ENCODE measurements around the gene ADAMTS19. TPM values are rescaled to one million over a fixed set of nuclear protein-coding genes. Genes with fewer than 3 reads are reported as not detected.

ADAMTS19 gene
- total RNA-seq, 4 donors from 2014 or later, result 0.42 to 12.0 (median 2.7) TPM; not detected in 1

DNA sequence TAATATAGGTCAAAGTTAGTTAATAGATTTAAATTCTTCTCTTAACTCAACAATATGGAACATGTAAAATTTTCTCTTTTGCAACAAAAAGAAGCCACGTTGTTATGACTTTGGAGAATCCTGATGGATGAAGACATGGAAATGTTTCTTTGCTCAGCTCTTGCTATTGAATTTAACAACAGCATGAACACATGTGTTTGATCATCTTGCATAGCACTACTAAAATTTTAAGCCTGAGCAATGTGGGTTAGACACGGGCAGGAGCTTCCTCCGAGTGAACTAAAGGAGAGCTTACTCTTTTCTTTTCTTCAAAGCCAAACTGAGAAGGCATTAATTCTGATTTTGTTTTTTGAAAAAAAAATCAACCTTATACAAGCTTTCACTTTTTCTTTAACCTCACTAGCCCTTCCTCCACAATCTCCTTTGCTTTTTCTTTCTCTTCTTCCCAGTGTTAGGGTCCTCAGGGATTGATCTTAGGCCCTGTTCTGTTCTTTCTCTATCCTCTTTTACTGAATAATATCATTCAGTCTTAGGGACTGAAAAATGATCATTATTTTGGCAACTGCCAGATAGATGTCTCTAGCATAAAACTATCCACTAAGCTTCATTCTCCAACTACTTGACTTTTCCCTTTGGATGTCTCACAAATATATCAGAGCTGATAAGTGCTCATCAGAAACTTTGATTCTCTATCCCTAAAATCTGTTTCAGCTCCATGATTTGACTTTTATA, 36.9 kb downstream of the ADAMTS19 start:
- H3K4me3 ChIP-seq, result no peak overlapping the region
- H3K4me1 ChIP-seq, result no peaks in the 10 kb centered on the region
- H3K27ac ChIP-seq, result no peak overlapping the region
- H3K27me3 ChIP-seq, result no peaks in the 10 kb centered on the region
- H3K36me3 ChIP-seq, result no peaks in the 10 kb centered on the region
- TF ChIP-seq EP300 (IDR thresholded peaks at IDR 0.05), result no peak
- TF ChIP-seq, protein P1, sequence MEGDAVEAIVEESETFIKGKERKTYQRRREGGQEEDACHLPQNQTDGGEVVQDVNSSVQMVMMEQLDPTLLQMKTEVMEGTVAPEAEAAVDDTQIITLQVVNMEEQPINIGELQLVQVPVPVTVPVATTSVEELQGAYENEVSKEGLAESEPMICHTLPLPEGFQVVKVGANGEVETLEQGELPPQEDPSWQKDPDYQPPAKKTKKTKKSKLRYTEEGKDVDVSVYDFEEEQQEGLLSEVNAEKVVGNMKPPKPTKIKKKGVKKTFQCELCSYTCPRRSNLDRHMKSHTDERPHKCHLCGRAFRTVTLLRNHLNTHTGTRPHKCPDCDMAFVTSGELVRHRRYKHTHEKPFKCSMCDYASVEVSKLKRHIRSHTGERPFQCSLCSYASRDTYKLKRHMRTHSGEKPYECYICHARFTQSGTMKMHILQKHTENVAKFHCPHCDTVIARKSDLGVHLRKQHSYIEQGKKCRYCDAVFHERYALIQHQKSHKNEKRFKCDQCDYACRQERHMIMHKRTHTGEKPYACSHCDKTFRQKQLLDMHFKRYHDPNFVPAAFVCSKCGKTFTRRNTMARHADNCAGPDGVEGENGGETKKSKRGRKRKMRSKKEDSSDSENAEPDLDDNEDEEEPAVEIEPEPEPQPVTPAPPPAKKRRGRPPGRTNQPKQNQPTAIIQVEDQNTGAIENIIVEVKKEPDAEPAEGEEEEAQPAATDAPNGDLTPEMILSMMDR (IDR thresholded peaks at IDR 0.05), result no peak
- TF ChIP-seq POLR2A (IDR thresholded peaks at IDR 0.05), result no peak
- WGBS, 2 donors, result 63 to 77% methylated on average over 3 of the region's 3 CpGs
- no peak for DNase-seq (ENCODE audit: low spot score in 2 of 2)
- H3K9me3 ChIP-seq, result no peaks in the 10 kb centered on the region

DNA sequence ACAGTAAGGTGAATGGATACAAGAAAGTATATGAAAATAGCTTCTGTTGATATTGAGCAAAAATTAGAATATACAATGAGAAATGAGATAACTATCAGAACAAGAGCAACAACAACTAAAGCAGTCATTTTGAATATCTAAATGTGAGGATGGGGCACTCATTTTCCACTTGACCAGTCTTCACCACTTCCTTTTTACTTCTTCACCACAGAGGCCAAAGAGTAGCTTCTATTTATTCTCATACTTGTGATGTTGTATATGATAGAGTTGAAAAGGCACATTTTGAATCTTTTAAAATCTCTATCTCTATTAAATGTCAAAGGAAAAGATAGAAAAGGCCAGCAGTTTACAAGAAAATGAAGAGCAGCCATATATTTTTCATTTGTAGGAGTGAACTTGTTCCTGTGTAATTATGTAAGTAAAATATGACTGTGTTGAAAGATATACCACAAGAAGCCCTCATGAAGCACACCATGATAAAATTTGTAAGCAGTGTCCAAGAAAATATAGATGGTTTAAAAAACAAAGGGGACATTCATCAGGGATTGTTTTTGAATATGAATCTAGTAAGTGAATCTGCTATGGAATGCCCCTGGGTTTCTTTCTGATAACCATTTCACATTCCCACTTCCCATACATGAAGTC, 39.2 kb downstream of the ADAMTS19 start:
- H3K9me3 ChIP-seq, result no peaks in the 10 kb centered on the region
- H3K27me3 ChIP-seq, result no peaks in the 10 kb centered on the region
- no peak for TF ChIP-seq POLR2A (IDR thresholded peaks at IDR 0.05)
- TF ChIP-seq, protein P1 (IDR thresholded peaks at IDR 0.05), result no peak
- no peak for TF ChIP-seq EP300 (IDR thresholded peaks at IDR 0.05)
- H3K4me1 ChIP-seq, result no peaks in the 10 kb centered on the region
- H3K4me3 ChIP-seq, result no peak overlapping the region
- no peak overlapping the region for H3K27ac ChIP-seq
- DNase-seq (ENCODE audit: low spot score in 2 of 2), result no peak
- H3K36me3 ChIP-seq, result no peaks in the 10 kb centered on the region

DNA sequence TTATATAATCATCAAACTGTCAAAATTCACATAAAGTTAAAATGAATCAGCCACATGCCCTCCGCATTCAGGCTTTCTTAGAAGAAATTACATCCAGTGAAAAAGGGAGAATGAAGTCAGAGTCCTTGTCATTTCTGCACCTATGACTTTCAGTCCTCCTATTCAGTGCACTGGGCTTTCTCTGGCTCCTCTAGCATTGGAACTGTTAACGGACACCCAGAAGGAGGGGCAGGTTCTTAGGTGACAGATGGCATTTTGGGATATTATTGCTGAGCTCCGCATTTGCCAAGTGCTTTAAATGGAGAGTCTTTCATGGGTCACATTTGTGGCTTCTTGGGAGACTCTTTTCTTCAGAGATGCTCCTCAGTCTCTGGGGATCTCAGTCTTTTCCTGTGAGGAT, 40.0 kb downstream of the ADAMTS19 start:
- H3K27me3 ChIP-seq, result no peaks in the 10 kb centered on the region
- no peaks in the 10 kb centered on the region for H3K4me1 ChIP-seq
- H3K27ac ChIP-seq, result no peak overlapping the region
- no peak for DNase-seq (ENCODE audit: low spot score in 2 of 2)
- H3K4me3 ChIP-seq, result no peak overlapping the region
- 87 to 91% methylated on average over 3 of the region's 3 CpGs for WGBS, 2 donors
- TF ChIP-seq, protein P1 (IDR thresholded peaks at IDR 0.05), result no peak
- TF ChIP-seq EP300 (IDR thresholded peaks at IDR 0.05) (no peak), POLR2A (IDR thresholded peaks at IDR 0.05) (no peak)
- H3K9me3 ChIP-seq, result no peaks in the 10 kb centered on the region
- H3K36me3 ChIP-seq, result no peaks in the 10 kb centered on the region

DNA sequence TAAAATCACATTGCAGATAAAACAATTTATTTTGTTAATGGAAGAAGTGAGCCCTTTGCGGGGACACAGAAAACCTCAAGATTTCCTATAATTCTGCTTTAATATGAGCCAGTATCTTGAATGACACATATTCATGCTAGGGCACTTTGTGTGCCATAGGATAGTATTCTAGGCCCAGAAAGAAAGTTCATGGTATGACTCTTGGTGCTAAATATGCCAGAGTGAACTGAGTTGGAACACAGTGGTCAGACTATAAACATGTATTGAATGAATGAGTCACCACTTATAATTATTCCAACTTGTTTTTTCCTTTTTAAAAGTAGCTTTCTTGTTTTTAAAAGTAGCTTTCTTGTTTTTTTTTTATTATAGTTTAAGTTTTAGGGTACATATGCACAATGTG, 46.0 kb downstream of the ADAMTS19 start:
- no peaks in the 10 kb centered on the region for H3K9me3 ChIP-seq
- H3K27ac ChIP-seq, result peak overlapping the region in 1 of 4 donors; percentile 2
- no peaks in the 10 kb centered on the region for H3K36me3 ChIP-seq
- no peaks in the 10 kb centered on the region for H3K27me3 ChIP-seq
- no peak overlapping the region for H3K4me3 ChIP-seq
- 54 to 59% methylated on average over 1 of the region's 1 CpG for WGBS, 2 donors
- H3K4me1 ChIP-seq, result no peaks in the 10 kb centered on the region
- TF ChIP-seq POLR2A (IDR thresholded peaks at IDR 0.05) (no peak), EP300 (IDR thresholded peaks at IDR 0.05) (no peak)
- TF ChIP-seq, protein P1 (IDR thresholded peaks at IDR 0.05), result no peak
- DNase-seq (ENCODE audit: low spot score in 2 of 2), result no peak

DNA sequence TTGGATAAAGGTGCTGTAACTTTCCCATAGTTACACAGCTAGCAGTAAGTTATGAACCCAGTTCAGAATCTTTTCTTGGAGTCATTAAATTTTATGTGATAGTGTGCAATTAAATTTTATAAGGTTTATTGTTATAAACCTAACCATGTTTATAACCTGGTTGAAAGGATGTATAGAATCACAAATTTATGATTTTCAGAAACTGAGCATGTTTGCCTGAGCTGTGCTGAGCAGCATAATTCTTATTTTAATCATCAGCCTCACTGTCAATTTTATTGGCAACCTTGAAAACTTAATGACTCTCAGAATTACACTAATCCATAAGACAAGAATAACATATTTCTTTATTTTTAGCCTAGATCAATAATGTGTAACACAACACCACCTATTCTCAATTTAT, 46.9 kb downstream of the ADAMTS19 start:
- Histone ChIP-seq H3K9me3 (no peaks in the 10 kb centered on the region), H3K27me3 (no peaks in the 10 kb centered on the region), H3K4me1 (no peaks in the 10 kb centered on the region), H3K27ac (no peak overlapping the region), H3K4me3 (no peak overlapping the region), H3K36me3 (no peaks in the 10 kb centered on the region)
- DNase-seq (ENCODE audit: low spot score in 2 of 2), result no peak
- TF ChIP-seq POLR2A (IDR thresholded peaks at IDR 0.05) (no peak), EP300 (IDR thresholded peaks at IDR 0.05) (no peak)
- TF ChIP-seq, protein P1 (IDR thresholded peaks at IDR 0.05), result no peak

Measured in tibial nerve (tissue), 4 donors.